ENCODE measurements around the gene SCG3.
A peak's percentile ranks its signal among the peaks of the same experiment; 100 is the strongest.

The SCG3 gene

DNA sequence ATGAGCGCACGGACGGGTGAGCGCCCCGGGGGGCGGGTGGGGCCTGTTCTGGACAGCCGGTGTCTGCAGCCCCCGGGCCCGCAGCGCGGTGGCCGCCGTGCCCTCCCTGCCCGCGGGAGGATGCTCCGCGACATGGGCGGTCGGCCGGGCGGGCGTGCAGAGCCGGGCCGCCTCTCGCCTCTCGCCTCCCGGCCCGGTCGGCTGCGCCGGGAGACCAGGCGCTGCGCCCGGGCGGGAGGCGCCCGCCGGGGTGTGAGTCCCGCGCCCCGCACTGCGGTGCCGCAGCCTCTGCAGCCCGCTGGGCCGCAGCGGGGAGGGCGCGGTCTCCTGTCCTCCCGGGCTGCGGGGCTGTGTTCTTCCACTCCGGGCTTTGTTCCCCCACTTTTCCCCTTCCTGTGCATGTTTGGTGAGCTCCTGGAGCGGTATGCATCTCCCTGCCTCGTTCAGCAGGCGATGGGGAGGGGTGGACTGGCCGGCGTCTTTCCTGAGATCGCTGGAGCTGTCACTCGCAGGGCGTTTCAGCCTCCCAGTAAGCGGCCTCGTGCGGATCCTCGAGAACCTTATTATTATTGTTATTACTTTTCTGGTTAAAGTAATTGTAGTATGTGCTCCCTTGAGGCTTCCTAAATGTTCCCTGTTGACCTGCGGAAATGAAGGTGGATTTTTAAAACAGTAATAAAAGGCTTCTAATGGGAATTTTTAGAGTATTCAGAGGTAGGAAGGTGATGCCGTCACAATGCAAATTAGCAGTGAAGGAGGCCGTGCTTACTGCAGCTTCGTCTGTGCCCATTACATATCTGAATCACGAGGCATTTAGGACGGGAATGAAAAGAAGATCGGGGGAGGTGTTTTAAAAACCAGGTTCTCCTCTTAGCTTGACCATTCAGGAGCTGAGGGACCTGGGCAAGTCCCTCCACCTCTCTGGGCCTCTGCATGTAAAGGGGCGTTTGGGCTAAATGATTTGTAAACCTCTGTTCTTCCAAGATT, 70.7 kb downstream of the SCG3 start:
- H3K4me3 ChIP-seq (ENCODE audit: low read depth, low read length): peak overlapping the region; percentile 63
- no peak for DNase-seq (ENCODE audit: low read depth)

DNA sequence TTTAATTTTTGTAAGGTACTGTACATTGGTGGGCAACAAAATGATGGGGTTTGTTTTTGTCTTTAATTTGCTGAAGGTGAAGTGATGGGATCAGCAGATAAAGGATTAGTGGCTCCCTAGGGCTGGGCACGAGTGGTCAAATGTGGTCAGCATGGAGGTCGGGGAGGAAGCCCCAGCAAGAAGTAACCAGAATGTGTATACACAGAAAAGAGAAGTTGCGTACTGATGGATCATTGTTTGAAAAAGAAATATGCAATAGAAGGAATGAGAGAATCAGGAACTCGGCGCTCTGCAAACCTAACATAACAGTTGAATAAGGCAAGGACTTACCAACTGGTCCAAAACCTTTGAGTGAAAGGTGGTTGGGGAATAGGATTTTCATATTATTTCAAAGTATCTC, 71.6 kb downstream of the SCG3 start:
- no peak for DNase-seq (ENCODE audit: low read depth)
- no peak overlapping the region for H3K4me3 ChIP-seq (ENCODE audit: low read depth, low read length)

DNA sequence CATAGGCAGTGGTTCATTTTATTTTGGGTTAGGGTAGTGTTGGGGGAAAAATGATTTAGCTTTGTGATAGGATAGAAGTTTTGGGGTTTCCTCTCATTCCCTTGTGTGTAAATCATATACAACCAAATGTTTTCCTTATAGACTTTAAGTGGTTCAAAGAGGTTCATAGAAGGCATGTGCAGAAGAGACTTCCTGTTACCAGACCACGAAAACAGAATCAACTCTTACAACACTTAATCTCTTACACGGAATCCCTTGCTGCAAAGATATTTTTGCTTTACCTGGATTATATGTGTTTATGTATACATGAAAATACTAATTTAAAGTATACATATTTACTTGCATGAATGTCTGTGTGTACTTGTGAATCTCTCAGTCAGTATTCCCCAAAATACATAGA, 73.0 kb downstream of the SCG3 start:
- DNase-seq (ENCODE audit: low read depth): no peak
- no peak overlapping the region for H3K4me3 ChIP-seq (ENCODE audit: low read depth, low read length)

DNA sequence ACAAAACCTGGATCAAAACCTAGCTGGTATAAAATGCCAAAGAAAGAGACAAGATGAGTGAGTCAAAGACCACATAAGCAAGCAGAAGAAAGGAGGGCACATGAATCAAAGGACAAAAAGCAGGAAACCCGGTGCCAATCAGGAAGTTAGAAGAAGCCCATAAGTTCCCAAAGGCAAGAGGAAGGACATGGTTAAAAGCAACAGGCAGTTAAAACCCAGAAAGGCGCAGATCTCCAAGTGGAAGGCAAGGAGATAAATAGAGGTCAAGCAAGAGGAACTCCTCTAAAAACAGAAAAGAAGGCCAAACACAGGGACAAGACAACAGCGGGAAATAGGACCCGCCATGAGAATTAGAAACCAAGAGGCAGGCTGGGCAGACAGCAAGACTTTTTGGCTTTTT, 74.5 kb downstream of the SCG3 start:
- no peak overlapping the region for H3K4me3 ChIP-seq (ENCODE audit: low read depth, low read length)

DNA sequence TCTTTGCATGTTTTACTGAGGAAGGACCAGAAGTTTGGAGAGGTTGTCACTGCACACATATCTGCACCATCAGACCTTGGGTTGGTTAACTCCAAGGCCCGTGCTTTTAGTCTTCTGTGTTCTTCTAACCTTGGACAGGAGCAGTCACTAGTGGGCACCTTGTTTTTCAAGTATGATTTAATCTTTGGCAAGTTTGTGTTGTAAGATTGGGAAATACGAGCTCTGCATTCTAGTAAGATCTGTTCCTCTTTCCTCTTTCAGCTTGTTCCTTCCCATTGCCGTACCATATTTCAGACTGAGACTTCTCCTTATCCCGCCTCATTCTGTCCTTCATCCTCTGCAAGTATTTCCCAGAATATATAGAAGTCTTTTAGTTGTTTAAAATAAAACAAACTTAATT, 75.2 kb downstream of the SCG3 start:
- DNase-seq (ENCODE audit: low read depth): no peak
- no peak overlapping the region for H3K4me3 ChIP-seq (ENCODE audit: low read depth, low read length)

More for the DNA sequence above, 74.5 kb downstream of the SCG3 start:
- no peak for DNase-seq (ENCODE audit: low read depth)

DNA sequence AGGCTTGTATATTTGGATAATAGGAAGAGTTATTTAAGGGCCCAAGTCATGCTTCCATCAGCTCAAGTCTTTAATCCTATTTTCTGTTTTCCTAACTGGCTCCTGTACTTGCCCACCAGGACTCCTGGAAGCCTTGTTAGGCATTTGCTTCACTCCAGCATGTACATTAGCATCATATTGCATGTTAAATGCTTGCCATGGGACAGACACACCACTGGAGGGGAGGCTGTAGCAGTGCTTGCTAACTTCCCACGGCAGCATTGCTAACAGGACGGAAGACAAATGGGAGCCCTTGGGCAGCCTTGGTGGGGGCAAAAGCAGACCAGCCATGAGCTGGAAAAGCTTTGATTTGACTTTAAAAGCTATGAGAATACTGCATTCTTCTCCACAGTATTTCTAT, 76.1 kb downstream of the SCG3 start:
- H3K4me3 ChIP-seq (ENCODE audit: low read depth, low read length): no peak overlapping the region
- no peak for DNase-seq (ENCODE audit: low read depth)

DNA sequence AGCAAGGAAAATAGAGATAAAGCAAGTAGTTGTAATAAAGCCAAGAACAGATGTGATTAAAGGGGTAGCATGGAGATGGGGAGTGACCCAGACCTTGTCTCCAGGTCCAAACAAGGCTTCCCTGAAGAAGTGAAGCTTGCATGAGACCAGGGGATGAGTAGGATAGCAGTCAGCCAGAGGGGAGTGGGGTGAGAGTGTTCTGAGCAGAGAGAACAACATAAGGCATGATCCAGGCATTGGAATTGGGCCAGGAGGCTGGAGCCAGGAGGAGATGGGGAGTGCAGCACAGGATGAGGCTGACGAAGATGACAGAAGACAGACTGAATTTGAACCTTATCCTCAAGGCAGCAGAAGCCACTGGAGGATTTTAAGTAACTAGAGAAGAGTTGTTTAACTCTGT, 77.3 kb downstream of the SCG3 start:
- DNase-seq (ENCODE audit: low read depth): peak; percentile 92
- H3K4me3 ChIP-seq (ENCODE audit: low read depth, low read length): no peak overlapping the region

DNA sequence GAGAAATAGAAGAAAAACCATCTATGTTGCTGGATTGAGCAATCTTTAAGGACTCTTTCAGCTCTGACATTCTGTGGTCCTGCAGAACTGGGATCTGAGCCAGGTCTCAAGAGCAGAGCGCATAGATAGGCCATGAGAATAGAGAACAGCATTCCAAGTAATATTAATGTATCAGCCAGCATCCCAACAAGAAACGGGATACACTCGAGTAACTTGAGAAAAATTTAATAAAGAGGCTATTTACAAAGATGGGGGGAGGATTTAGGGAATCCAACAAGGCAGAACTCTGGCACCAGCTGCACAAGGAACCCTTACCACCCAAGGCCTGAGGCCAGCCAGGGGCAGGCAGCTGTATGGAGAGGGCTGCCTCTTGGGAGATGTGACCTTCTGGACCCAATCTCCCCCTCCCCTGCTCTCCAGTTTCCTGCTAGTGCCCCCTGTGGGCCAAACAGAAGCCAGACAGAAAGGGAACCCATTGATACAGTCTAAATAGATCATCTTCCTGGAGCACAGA, 78.3 kb downstream of the SCG3 start:
- DNase-seq (ENCODE audit: low read depth): peak; percentile 96

DNA sequence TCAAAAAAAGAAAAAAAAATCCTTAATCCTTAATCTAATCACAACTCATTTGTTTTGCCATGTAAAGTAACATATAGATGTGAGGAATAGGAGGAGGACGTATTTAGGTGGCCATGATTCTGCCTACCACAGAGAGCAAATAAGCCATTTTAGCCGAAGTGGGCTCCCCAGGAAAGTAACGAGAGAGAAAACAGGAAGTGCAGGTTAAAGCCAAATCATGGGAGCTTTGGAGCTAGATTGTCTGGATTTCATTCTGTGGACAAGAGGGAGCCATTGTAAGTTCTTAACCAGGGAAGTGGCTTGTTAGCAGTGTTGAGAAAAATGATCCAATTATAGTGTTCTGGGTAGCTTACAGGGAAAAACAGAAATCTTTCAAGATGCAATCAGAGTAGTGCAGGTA, 79.5 kb downstream of the SCG3 start:
- DNase-seq (ENCODE audit: low read depth): no peak
- no peak overlapping the region for H3K4me3 ChIP-seq (ENCODE audit: low read depth, low read length)

More for the DNA sequence above, 78.3 kb downstream of the SCG3 start:
- no peak overlapping the region for H3K4me3 ChIP-seq (ENCODE audit: low read depth, low read length)

DNA sequence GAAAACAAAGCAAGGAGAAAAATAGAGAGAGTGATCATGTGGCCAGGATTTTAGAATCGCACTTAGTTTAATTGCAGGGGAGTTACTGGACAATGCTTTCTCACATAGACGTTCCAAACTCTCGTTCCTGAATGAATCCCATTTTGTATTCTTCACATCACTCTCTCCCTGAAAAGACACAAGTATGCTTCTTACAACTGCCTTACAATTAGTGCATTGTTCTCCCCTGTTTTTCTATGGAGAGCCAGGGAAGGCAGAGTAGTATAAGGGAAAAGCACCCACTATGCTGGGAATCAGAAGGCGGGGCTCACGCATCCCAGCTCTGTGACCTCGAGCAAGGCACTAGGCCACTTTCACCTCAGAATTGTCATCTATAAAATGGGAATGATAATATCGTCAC, 84.4 kb downstream of the SCG3 start:
- DNase-seq (ENCODE audit: low read depth): no peak
- H3K4me3 ChIP-seq (ENCODE audit: low read depth, low read length): no peak overlapping the region

DNA sequence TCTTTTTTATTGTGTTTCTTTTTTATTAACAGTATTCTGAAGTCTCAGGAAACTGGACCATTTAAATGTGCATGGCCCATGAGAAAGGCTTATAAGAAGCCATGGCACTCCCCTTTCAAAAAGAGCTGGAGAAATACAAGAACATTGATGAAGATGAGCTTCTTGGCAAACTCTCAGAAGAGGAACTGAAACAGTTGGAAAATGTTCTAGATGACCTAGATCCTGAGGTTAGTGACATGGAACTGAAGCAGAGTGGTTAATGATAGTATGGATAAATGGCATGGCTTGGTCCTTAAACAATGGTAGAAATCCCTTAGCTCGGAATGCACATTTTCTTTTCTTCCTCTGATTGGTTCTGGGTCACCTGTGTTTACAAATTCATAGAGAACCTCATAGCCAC, 85.0 kb downstream of the SCG3 start:
- H3K4me3 ChIP-seq (ENCODE audit: low read depth, low read length): no peak overlapping the region
- no peak for DNase-seq (ENCODE audit: low read depth)

DNA sequence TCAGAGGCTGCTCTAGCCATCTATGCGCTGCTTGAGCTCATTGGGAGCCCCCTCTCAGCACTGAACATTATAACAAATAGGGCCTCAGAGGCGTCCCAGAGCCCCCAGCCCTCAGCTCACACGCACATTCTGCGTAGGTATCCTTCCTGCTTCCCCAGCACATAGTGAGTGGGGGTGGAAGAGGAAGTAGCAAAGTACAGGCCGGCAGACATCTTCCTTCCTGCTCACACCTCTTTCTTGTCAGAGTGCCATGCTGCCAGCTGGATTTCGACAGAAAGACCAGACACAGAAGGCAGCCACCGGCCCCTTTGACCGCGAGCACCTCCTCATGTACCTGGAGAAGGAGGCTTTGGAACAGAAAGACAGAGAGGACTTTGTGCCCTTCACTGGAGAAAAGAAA, 86.7 kb downstream of the SCG3 start:
- DNase-seq (ENCODE audit: low read depth): no peak
- H3K4me3 ChIP-seq (ENCODE audit: low read depth, low read length): no peak overlapping the region
